Progenitor cell of endocrine pancreas (in vitro differentiated cells): ENCODE data around the gene CLCN3. TPM values are rescaled to one million over a fixed set of nuclear protein-coding genes. Genes with fewer than 3 reads are reported as not detected.

ENCODE experiments used
- DNase-seq: peaks from one replicate; pipeline ENCODE4 v3.0.0; 2021; ENCODE audit warnings: low spot score; ENCODE audit not compliant: unreplicated experiment
- H3K27ac Mint-ChIP-seq: 2 replicates; pipeline ENCODE4 v1.8.0; 2021; ENCODE audit warnings: mild to moderate bottlenecking, moderate library complexity, mixed read lengths
- H3K27me3 Mint-ChIP-seq: 2 replicates; pipeline ENCODE4 v1.8.0; 2021; ENCODE audit warnings: mixed read lengths
- H3K36me3 Mint-ChIP-seq: 2 replicates; pipeline ENCODE4 v1.8.0; 2022; ENCODE audit warnings: mixed read lengths; ENCODE audit not compliant: insufficient read depth
- H3K4me1 Mint-ChIP-seq: 2 replicates; pipeline ENCODE4 v1.8.0; 2021; ENCODE audit warnings: low read depth, mixed read lengths
- H3K4me3 Mint-ChIP-seq: 2 replicates; pipeline ENCODE4 v1.8.0; 2021; ENCODE audit warnings: low read depth, mild to moderate bottlenecking, moderate library complexity, mixed read lengths
- H3K9me3 Mint-ChIP-seq: 2 replicates; pipeline ENCODE4 v1.8.0; 2021; ENCODE audit warnings: low read depth, mixed read lengths
- CTCF ChIP-seq: fragments of 200-600 bp; sonication (generic); IDR thresholded peaks from one replicate; pipeline ENCODE4 v1.5.0; 2021; ENCODE audit warnings: antibody characterized with exemption, mild to moderate bottlenecking; ENCODE audit not compliant: unreplicated experiment
- total RNA-seq: library from RNA; stranded (reverse); gene quantifications from 2 replicates; pipeline ENCODE4 v1.2.1, GENCODE V29; 2021

The CLCN3 gene
- total RNA-seq, 1 donor from 2014 or later = 117 TPM

GRCh38 chr4:169582706-169583105 lies 37.7 kb upstream of the CLCN3 start:
- H3K9me3 Mint-ChIP-seq = no peaks in the 10 kb centered on the region
- H3K27me3 Mint-ChIP-seq = no peaks in the 10 kb centered on the region
- H3K4me3 Mint-ChIP-seq = no peak overlapping the region
- H3K36me3 Mint-ChIP-seq = peaks cover 4% of the 10 kb centered on the region
- DNase-seq = no peak
- H3K27ac Mint-ChIP-seq = no peak overlapping the region
- H3K4me1 Mint-ChIP-seq = no peaks in the 10 kb centered on the region
- TF ChIP-seq CTCF = no peak

- peaks cover 4% of the 10 kb centered on the region for H3K36me3 Mint-ChIP-seq
- DNase-seq = no peak
- no peaks in the 10 kb centered on the region for H3K4me1 Mint-ChIP-seq
- TF ChIP-seq CTCF = no peak
- no peaks in the 10 kb centered on the region for H3K27me3 Mint-ChIP-seq
- H3K27ac Mint-ChIP-seq = no peak overlapping the region
- no peak overlapping the region for H3K4me3 Mint-ChIP-seq
- no peaks in the 10 kb centered on the region for H3K9me3 Mint-ChIP-seq
Measured at GRCh38 chr4:169583563-169583962, 36.8 kb upstream of the CLCN3 start.

DNA sequence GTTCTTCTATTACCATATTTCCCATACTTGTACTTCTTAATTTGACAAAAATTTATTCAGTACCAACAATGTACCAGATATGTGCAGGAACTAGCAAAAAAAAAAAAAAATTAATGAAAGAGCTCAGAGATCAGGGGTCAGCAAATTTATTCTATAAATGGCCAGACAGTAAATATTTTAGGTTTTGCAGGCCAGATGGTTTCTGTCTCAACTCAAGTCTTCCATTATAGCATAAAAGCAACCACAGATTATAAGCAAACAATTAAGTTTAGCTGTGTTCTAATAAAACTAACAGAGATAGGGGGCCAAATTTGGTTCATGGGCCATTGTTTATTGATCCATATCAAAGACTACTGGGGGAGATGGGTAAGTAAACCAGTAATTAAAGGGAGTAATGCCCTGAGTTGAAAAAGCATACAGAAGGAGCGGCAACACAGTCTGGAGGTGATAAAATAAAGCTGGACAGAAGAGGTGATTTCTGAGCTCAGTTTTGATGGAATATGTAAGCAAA lies 27.3 kb upstream of the CLCN3 start:
- H3K4me1 Mint-ChIP-seq = no peaks in the 10 kb centered on the region
- no peak overlapping the region for H3K27ac Mint-ChIP-seq
- H3K4me3 Mint-ChIP-seq = no peak overlapping the region
- H3K9me3 Mint-ChIP-seq = no peaks in the 10 kb centered on the region
- TF ChIP-seq CTCF = no peak
- H3K36me3 Mint-ChIP-seq = peaks cover 4% of the 10 kb centered on the region
- no peaks in the 10 kb centered on the region for H3K27me3 Mint-ChIP-seq
- DNase-seq = no peak

- no peaks in the 10 kb centered on the region for H3K4me1 Mint-ChIP-seq
- no peak overlapping the region for H3K27ac Mint-ChIP-seq
- TF ChIP-seq CTCF = no peak
- H3K4me3 Mint-ChIP-seq = no peak overlapping the region
- peaks cover 2% of the 10 kb centered on the region for H3K36me3 Mint-ChIP-seq
- no peaks in the 10 kb centered on the region for H3K9me3 Mint-ChIP-seq
- no peaks in the 10 kb centered on the region for H3K27me3 Mint-ChIP-seq
- DNase-seq = no peak
Measured at GRCh38 chr4:169594560-169595195, 25.7 kb upstream of the CLCN3 start.

DNA sequence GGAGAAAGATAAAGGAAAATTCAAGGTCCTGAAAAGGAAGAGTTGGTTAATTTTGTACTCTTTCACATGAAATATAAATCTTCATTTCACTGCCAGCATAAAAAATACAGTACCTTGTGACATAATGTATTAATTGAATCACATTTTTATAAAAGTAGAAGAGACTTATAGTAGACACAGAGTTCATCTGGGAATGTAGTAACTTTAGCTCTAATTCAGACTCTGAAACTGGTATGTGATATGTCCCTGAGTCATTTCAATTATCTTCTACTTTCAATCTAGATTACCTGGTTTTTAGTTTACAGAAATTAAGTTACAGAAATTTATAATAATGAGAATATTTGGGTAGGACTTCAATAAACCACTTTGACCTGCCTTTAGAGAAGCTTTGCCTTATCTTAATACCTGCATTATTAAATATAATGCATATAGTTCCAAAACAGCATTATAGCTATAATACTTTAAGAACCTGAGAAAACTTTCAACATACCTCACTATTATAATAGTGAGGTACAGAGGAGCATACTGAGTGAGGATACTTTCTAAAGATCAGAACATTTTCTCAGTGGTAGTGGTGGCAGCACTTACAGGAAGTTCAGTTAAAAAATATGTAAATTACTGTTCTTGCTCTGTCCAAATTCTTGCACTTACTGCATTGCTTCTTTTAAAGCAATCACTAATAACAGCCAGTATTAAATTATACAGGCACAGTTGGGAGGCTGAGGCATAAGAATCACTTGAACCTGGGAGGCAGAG lies 19.2 kb upstream of the CLCN3 start:
- Mint-ChIP-seq H3K9me3 (no peaks in the 10 kb centered on the region), H3K4me3 (no peak overlapping the region), H3K27me3 (no peaks in the 10 kb centered on the region), H3K36me3 (peaks cover 2% of the 10 kb centered on the region), H3K27ac (no peak overlapping the region), H3K4me1 (peaks cover 1% of the 10 kb centered on the region)
- TF ChIP-seq CTCF = no peak
- DNase-seq = no peak
